K562 (cell line): ENCODE data around the gene NR2E1.

Experiments
- POLR2AphosphoS5 ChIP-seq: IDR thresholded peaks from 2 replicates; pipeline ENCODE4 v1.6.1; 2011; ENCODE audit warnings: mild to moderate bottlenecking, low read depth, low read length, moderate library complexity; ENCODE audit not compliant: control insufficient read depth, insufficient read depth
- TAF1 ChIP-seq: IDR thresholded peaks from 2 replicates; pipeline ENCODE4 v1.6.1; 2011; ENCODE audit warnings: mild to moderate bottlenecking, low read length, moderate library complexity; ENCODE audit not compliant: insufficient read depth, control insufficient read depth, severe bottlenecking; ENCODE audit errors: extremely low read depth
- ZBTB8A ChIP-seq: fragments of 450-650 bp; IDR thresholded peaks from 2 replicates; pipeline ENCODE4 v1.6.1; 2018; ENCODE audit warnings: mild to moderate bottlenecking, moderate library complexity; ENCODE audit not compliant: partially characterized antibody
- ZFP1 ChIP-seq: fragments of 450-650 bp; formaldehyde crosslinking; IDR thresholded peaks from 2 replicates; pipeline ENCODE4 v1.4.0; 2020; ENCODE audit warnings: mild to moderate bottlenecking, mixed read lengths
- ZNF707 ChIP-seq: fragments of 250-450 bp; sonication (Bioruptor Pico); conservative IDR thresholded peaks from 2 replicates; pipeline ENCODE4 v1.8.0; 2022; ENCODE audit warnings: inconsistent platforms, mild to moderate bottlenecking, moderate library complexity
- TF ChIP-seq, protein P1 (sequence below), 3 experiments: IDR thresholded peaks in 2 of 3; conservative IDR thresholded peaks in 1 of 3; 2 replicates each; pipeline ENCODE4 v1.5.1; 2011 to 2012; ENCODE audit warnings: low read length in 3 of 3, mild to moderate bottlenecking in 3 of 3, control low read depth in 2 of 3, improper control_type of control experiment in 1 of 3, inconsistent platforms in 1 of 3, low read depth in 1 of 3, mixed read lengths in 1 of 3, moderate library complexity in 1 of 3; ENCODE audit not compliant: insufficient read depth in 2 of 3
- TF ChIP-seq, protein P2 (sequence below), 2 experiments: fragments of 450-650 bp; formaldehyde crosslinking in 1 of 2; IDR thresholded peaks; 2 replicates each; pipeline versions ENCODE4 v1.4.0 to v1.6.1; 2014 to 2020; ENCODE audit warnings: mild to moderate bottlenecking in 2 of 2, borderline replicate concordance in 1 of 2, low read depth in 1 of 2

DNA sequence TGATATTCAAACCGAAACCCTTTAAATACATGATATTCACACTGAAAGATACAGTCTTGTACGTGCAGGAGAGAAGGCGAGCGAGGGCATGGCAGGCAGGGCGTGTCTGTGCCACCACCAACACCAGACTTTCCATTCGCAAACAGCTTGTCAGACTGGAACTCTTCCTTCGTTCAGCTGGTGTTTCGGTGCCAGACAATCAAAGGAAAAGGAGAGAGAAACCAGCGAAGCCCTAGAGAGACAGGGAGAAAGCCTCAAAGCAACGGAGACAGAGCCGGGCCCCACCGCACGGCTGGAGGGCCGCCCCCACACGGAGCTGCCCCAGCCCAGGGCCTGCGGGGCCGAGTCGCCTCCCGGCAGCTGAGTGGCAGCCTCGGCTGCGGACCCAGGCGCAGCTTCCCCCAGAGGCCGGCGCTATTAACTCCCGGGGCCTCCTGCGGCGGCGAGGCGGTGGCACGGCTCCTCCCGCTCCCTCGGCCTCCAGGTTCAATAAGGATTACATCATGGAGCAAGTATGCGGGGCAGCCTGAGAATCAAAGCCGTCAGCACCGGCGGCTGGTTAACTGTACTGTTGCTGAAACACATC, 32.1 kb upstream of the NR2E1 start:
- TF ChIP-seq, protein P1, sequence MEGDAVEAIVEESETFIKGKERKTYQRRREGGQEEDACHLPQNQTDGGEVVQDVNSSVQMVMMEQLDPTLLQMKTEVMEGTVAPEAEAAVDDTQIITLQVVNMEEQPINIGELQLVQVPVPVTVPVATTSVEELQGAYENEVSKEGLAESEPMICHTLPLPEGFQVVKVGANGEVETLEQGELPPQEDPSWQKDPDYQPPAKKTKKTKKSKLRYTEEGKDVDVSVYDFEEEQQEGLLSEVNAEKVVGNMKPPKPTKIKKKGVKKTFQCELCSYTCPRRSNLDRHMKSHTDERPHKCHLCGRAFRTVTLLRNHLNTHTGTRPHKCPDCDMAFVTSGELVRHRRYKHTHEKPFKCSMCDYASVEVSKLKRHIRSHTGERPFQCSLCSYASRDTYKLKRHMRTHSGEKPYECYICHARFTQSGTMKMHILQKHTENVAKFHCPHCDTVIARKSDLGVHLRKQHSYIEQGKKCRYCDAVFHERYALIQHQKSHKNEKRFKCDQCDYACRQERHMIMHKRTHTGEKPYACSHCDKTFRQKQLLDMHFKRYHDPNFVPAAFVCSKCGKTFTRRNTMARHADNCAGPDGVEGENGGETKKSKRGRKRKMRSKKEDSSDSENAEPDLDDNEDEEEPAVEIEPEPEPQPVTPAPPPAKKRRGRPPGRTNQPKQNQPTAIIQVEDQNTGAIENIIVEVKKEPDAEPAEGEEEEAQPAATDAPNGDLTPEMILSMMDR (IDR thresholded peaks at IDR 0.05 in 2 of 3, conservative IDR thresholded peaks at IDR 0.05 in 1 of 3; ENCODE audit: insufficient read depth in 2 of 3, low read depth in 1 of 3, low read length in 3 of 3) = peak in 1 of 3 experiments; percentile 9; a peak in 1 of 6 replicates
- TF ChIP-seq, protein P2, sequence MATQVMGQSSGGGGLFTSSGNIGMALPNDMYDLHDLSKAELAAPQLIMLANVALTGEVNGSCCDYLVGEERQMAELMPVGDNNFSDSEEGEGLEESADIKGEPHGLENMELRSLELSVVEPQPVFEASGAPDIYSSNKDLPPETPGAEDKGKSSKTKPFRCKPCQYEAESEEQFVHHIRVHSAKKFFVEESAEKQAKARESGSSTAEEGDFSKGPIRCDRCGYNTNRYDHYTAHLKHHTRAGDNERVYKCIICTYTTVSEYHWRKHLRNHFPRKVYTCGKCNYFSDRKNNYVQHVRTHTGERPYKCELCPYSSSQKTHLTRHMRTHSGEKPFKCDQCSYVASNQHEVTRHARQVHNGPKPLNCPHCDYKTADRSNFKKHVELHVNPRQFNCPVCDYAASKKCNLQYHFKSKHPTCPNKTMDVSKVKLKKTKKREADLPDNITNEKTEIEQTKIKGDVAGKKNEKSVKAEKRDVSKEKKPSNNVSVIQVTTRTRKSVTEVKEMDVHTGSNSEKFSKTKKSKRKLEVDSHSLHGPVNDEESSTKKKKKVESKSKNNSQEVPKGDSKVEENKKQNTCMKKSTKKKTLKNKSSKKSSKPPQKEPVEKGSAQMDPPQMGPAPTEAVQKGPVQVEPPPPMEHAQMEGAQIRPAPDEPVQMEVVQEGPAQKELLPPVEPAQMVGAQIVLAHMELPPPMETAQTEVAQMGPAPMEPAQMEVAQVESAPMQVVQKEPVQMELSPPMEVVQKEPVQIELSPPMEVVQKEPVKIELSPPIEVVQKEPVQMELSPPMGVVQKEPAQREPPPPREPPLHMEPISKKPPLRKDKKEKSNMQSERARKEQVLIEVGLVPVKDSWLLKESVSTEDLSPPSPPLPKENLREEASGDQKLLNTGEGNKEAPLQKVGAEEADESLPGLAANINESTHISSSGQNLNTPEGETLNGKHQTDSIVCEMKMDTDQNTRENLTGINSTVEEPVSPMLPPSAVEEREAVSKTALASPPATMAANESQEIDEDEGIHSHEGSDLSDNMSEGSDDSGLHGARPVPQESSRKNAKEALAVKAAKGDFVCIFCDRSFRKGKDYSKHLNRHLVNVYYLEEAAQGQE (IDR thresholded peaks at IDR 0.05; ENCODE audit: borderline replicate concordance) = no peak
- TF ChIP-seq, protein P2 (CRISPR knock-in tag; IDR thresholded peaks at IDR 0.05; ENCODE audit: low read depth) = no peak
- no peak for TF ChIP-seq ZNF707 (CRISPR knock-in tag)
- no peak for TF ChIP-seq ZBTB8A
- no peak for TF ChIP-seq TAF1
- TF ChIP-seq ZFP1 = no peak
- no peak for TF ChIP-seq POLR2AphosphoS5
